Measurements from ENCODE around the gene ARFGAP3.

GRCh38 chr22:42865536-42865935 lies 8.5 kb upstream of the ARFGAP3 start:
- TF ChIP-seq CTCF (conservative IDR thresholded peaks at IDR 0.05; ENCODE audit: low read depth, low read length) (no peak), EZH2 (IDR thresholded peaks at IDR 0.05; ENCODE audit: borderline replicate concordance, low read depth, low read length, poor library complexity, severe bottlenecking) (no peak)
